ENCODE data around the gene FAM234B. TPM values are rescaled to one million over a fixed set of nuclear protein-coding genes. Genes with fewer than 3 reads are reported as not detected.

Gene FAM234B
- total and polyA plus RNA-seq, 2 of the 8 experiments (the other 6 are each of a cell fraction or from before 2014, with no cell fraction given), result 12.5 to 29.1 TPM

- H2BK5ac ChIP-seq (ENCODE audit: low read depth, low read length), result no peak overlapping the region
- POLR2A ChIA-PET (ENCODE audit: partially characterized antibody), result interaction anchor here (6.0 kb wide), 1 partner anchor 8 kb away, joined by 44 read pairs; no protein-coding TSS in a partner anchor
- H3K4me1 ChIP-seq (replicated peaks in 1 of 4; ENCODE audit: control insufficient read depth in 3 of 4, insufficient read depth in 4 of 4, low read length in 3 of 4), result peaks cover 5 to 21% (median 14%) of the 10 kb centered on the region in 4 experiments
- 75% methylated on average over 9 of the region's 9 CpGs; no CpG with 5 or more reads in 1 of the 2 experiments for WGBS, 2 experiments (ENCODE audit: extremely low coverage in 1 of 2, insufficient coverage in 1 of 2, insufficient read length in 1 of 2, insufficient replicate concordance in 2 of 2, low coverage in 1 of 2, low lambda C conversion rate in 2 of 2, missing lambda C conversion rate in 1 of 2)
- CTCF ChIA-PET (ENCODE audit: partially characterized antibody), result interaction anchor here (0.7 to 6.0 kb wide), 11 partner anchors 12 to 137 kb away, joined by 3 to 69 read pairs (median 7); partner anchors contain the start of gene EMP1
- H2AFZ ChIP-seq (ENCODE audit: low read length), result peak overlapping the region; percentile 98
- H3K4me3 ChIP-seq (ENCODE audit: extremely low read depth in 1 of 4, insufficient read depth in 2 of 4, low read depth in 3 of 4, low read length in 4 of 4), result no peak overlapping the region
- DNase-seq (ENCODE audit: low read depth in 1 of 2, low spot score in 2 of 2), result no peak
- no peaks in the 10 kb centered on the region for H3K79me1 ChIP-seq (ENCODE audit: low read depth, low read length)
- H3K27ac ChIP-seq (ENCODE audit: low read depth, low read length), result no peak overlapping the region; the same call in 1 of the 2 replicates
- no peaks in the 10 kb centered on the region for H3K9me3 ChIP-seq (ENCODE audit: insufficient read depth in 2 of 2, low read depth in 1 of 2, low read length in 1 of 2)
- H3K23me2 ChIP-seq (ENCODE audit: low read depth, low read length), result peaks cover 9% of the 10 kb centered on the region; the same call in 1 of the 2 replicates
- no peak overlapping the region for H3K4ac ChIP-seq (replicated peaks; ENCODE audit: insufficient read length, low read depth, low read length)
- H3K18ac ChIP-seq (ENCODE audit: extremely low read depth, low read length), result no peak overlapping the region
- no peak overlapping the region for H4K91ac ChIP-seq (replicated peaks; ENCODE audit: insufficient read length, low read length)
- H3K23ac ChIP-seq (ENCODE audit: insufficient read length), result no peak overlapping the region
- H3K36me3 ChIP-seq (ENCODE audit: control insufficient read depth in 2 of 4, insufficient read depth in 4 of 4, low read length in 3 of 4), result no peaks in the 10 kb centered on the region
- no peak overlapping the region for H2BK12ac ChIP-seq (ENCODE audit: low read depth, low read length)
- H2AK5ac ChIP-seq (ENCODE audit: low read depth, low read length), result no peak overlapping the region
- TF ChIP-seq TBP (IDR thresholded peaks at IDR 0.05; ENCODE audit: low read depth, low read length) (no peak), TEAD4 (IDR thresholded peaks at IDR 0.05; ENCODE audit: low read depth, low read length) (no peak), POLR2AphosphoS5 (IDR thresholded peaks at IDR 0.05; ENCODE audit: low read depth, low read length) (no peak), JUN (IDR thresholded peaks at IDR 0.05; ENCODE audit: low read depth, low read length) (no peak), KDM5A (IDR thresholded peaks at IDR 0.05; ENCODE audit: low read length) (no peak), MAX (IDR thresholded peaks at IDR 0.05) (no peak), CHD1 (IDR thresholded peaks at IDR 0.05; ENCODE audit: low read depth, low read length) (no peak), GTF2F1 (IDR thresholded peaks at IDR 0.05; ENCODE audit: borderline replicate concordance, low read depth, low read length) (no peak)
- TF ChIP-seq, protein P1, sequence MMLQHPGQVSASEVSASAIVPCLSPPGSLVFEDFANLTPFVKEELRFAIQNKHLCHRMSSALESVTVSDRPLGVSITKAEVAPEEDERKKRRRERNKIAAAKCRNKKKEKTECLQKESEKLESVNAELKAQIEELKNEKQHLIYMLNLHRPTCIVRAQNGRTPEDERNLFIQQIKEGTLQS (IDR thresholded peaks at IDR 0.05; ENCODE audit: insufficient read depth, low read depth, low read length), result no peak
- no peak overlapping the region for H4K8ac ChIP-seq (ENCODE audit: extremely low read depth, insufficient read depth, low read length)
- H3K27me3 ChIP-seq (replicated peaks in 1 of 4; ENCODE audit: control insufficient read depth in 3 of 4, extremely low read depth in 1 of 4, insufficient read depth in 3 of 4, low read length in 3 of 4), result no peaks in the 10 kb centered on the region
- no peaks in the 10 kb centered on the region for H4K20me1 ChIP-seq (replicated peaks in 1 of 2; ENCODE audit: control insufficient read depth in 1 of 2, insufficient read depth in 2 of 2, low read length in 2 of 2)
- H2BK20ac ChIP-seq (ENCODE audit: low read length), result no peak overlapping the region
- H3K14ac ChIP-seq (ENCODE audit: insufficient read length), result no peak overlapping the region
- no peak overlapping the region for H2BK15ac ChIP-seq (ENCODE audit: low read length)
- peak overlapping the region; percentile 46 for H4K5ac ChIP-seq (ENCODE audit: insufficient read length, low read depth, low read length)
- H3K56ac ChIP-seq (replicated peaks; ENCODE audit: insufficient read length, low read depth, low read length), result no peak overlapping the region
- FAIRE-seq, result no peak
- no peak overlapping the region for H2BK120ac ChIP-seq (replicated peaks; ENCODE audit: low read depth, low read length)
- no peaks in the 10 kb centered on the region for H3K79me2 ChIP-seq (ENCODE audit: control insufficient read depth in 1 of 2, insufficient read depth in 2 of 2, low read length in 2 of 2)
- H3K4me2 ChIP-seq (ENCODE audit: insufficient read depth in 1 of 2, low read depth in 2 of 2, low read length in 2 of 2), result 0 out of 4 replicates have a peak overlapping the region, but pooled peaks of 1 of the 2 experiments have one; percentile 11
- no peak overlapping the region for H3K9ac ChIP-seq (replicated peaks in 1 of 4; ENCODE audit: extremely low read depth in 1 of 4, low read depth in 3 of 4, low read length in 3 of 4)
These were observed 53.4 kb downstream of the FAM234B start for GRCh38 chr12:13097491-13098011.
